ENCODE data around the gene SLC4A4. TPM values are rescaled to one million over a fixed set of nuclear protein-coding genes. Genes with fewer than 3 reads are reported as not detected.

Gene SLC4A4
- total and polyA plus RNA-seq, 2 of the 13 experiments (the other 11 are each of a cell fraction or from before 2014, with no cell fraction given), result 0.01 TPM; not detected in 1

- no peaks in the 10 kb centered on the region for H3K36me3 ChIP-seq (replicated peaks in 1 of 2; ENCODE audit: control insufficient read depth in 1 of 2, insufficient read depth in 2 of 2, low read length in 2 of 2)
- no peak overlapping the region for H3K4me2 ChIP-seq (ENCODE audit: low read depth, low read length)
- H3K27ac ChIP-seq (ENCODE audit: extremely low read length, insufficient read depth, low read length), result no peak overlapping the region
- TF ChIP-seq KLF15 (CRISPR knock-in tag; IDR thresholded peaks at IDR 0.05; ENCODE audit: borderline replicate concordance) (no peak), MAFK (conservative IDR thresholded peaks at IDR 0.05 in 1 of 2, IDR thresholded peaks at IDR 0.05 in 1 of 2; ENCODE audit: low read length in 2 of 2) (peak; percentile 92 to 98), NFE2L2 (IDR thresholded peaks at IDR 0.05; ENCODE audit: low read length) (0 out of 2 replicates have a peak, but pooled peaks have one; percentile 18), MAFF (IDR thresholded peaks at IDR 0.05; ENCODE audit: low read depth, low read length) (peak; percentile 97)
- ChIA-PET POLR2A (no interaction called here), CTCF (ENCODE audit: low intra/inter-chr PET ratio, low total read pairs) (no interaction called here)
- DNase-seq (ENCODE audit: low spot score) (no peak), ATAC-seq (no peak), FAIRE-seq (no peak)
- no peaks in the 10 kb centered on the region for H3K79me2 ChIP-seq (ENCODE audit: insufficient read depth, low read length)
- H4K20me1 ChIP-seq (ENCODE audit: insufficient read depth, low read length), result no peaks in the 10 kb centered on the region
- H3K4me1 ChIP-seq (ENCODE audit: insufficient read depth, low read length), result no peaks in the 10 kb centered on the region
- in situ Hi-C loops (cut with HindIII; ENCODE audit: extremely low pct_ligation_motif_present, low pct_unique_long_range_greater_than_20kb), result no loop called here
- no peaks in the 10 kb centered on the region for H3K9me3 ChIP-seq (ENCODE audit: low read length)
- no peak overlapping the region for H3K4me3 ChIP-seq (replicated peaks in 1 of 3; ENCODE audit: insufficient read depth in 1 of 3, low read depth in 2 of 3, low read length in 3 of 3)
- no TSS peak for BruUV-seq (replicated peaks)
- WGBS (ENCODE audit: low lambda C conversion rate), result 26% methylated on average over 6 of the region's 6 CpGs
- no peak overlapping the region for H3K9ac ChIP-seq (ENCODE audit: insufficient read depth, low read depth, low read length)
- H2AFZ ChIP-seq (ENCODE audit: low read length), result no peak overlapping the region
- intact Hi-C loops (cut with micrococcal nuclease; ENCODE audit: unreplicated experiment), result no loop called here
- H3K27me3 ChIP-seq (ENCODE audit: control insufficient read depth in 1 of 2, insufficient read depth in 2 of 2, low read length in 2 of 2), result no peaks in the 10 kb centered on the region
Observed at GRCh38 chr4:71356924-71357663, 18.3 kb downstream of the SLC4A4 start.

GRCh38 chr4:71360844-71361243 is 22.0 kb downstream of the SLC4A4 start:
- H3K4me3 ChIP-seq (replicated peaks in 1 of 3; ENCODE audit: insufficient read depth in 1 of 3, low read depth in 2 of 3, low read length in 3 of 3), result no peak overlapping the region
- WGBS (ENCODE audit: low lambda C conversion rate), result 47% methylated on average over 12 of the region's 12 CpGs
- H3K79me2 ChIP-seq (ENCODE audit: insufficient read depth, low read length), result no peaks in the 10 kb centered on the region
- no peaks in the 10 kb centered on the region for H3K36me3 ChIP-seq (replicated peaks in 1 of 2; ENCODE audit: control insufficient read depth in 1 of 2, insufficient read depth in 2 of 2, low read length in 2 of 2)
- H3K27ac ChIP-seq (ENCODE audit: extremely low read length, insufficient read depth, low read length), result no peak overlapping the region
- no peaks in the 10 kb centered on the region for H3K9me3 ChIP-seq (ENCODE audit: low read length)
- H2AFZ ChIP-seq (ENCODE audit: low read length), result no peak overlapping the region
- in situ Hi-C loops (cut with HindIII; ENCODE audit: extremely low pct_ligation_motif_present, low pct_unique_long_range_greater_than_20kb) (no loop called here), intact Hi-C loops (cut with micrococcal nuclease; ENCODE audit: unreplicated experiment) (no loop called here)
- no peaks in the 10 kb centered on the region for H3K27me3 ChIP-seq (ENCODE audit: control insufficient read depth in 1 of 2, insufficient read depth in 2 of 2, low read length in 2 of 2)
- ChIA-PET POLR2A (no interaction called here), CTCF (ENCODE audit: low intra/inter-chr PET ratio, low total read pairs) (no interaction called here)
- DNase-seq (ENCODE audit: low spot score) (no peak), FAIRE-seq (no peak), ATAC-seq (no peak)
- no peaks in the 10 kb centered on the region for H4K20me1 ChIP-seq (ENCODE audit: insufficient read depth, low read length)
- H3K4me1 ChIP-seq (ENCODE audit: insufficient read depth, low read length), result no peaks in the 10 kb centered on the region
- no peak overlapping the region for H3K4me2 ChIP-seq (ENCODE audit: low read depth, low read length)
- no TSS peak for BruUV-seq (replicated peaks)
- no peak overlapping the region for H3K9ac ChIP-seq (ENCODE audit: insufficient read depth, low read depth, low read length)
- TF ChIP-seq MBD4 (IDR thresholded peaks at IDR 0.05; ENCODE audit: borderline replicate concordance, low read length) (no peak), RARA (CRISPR knock-in tag; IDR thresholded peaks at IDR 0.05) (no peak), RBM39 (IDR thresholded peaks at IDR 0.05; ENCODE audit: low read depth, low read length, poor library complexity, severe bottlenecking) (no peak), KIAA2018 (CRISPR knock-in tag; IDR thresholded peaks at IDR 0.05; ENCODE audit: borderline replicate concordance) (no peak), JDP2 (CRISPR knock-in tag; IDR thresholded peaks at IDR 0.05; ENCODE audit: borderline replicate concordance) (no peak), ZNF816 (CRISPR knock-in tag; IDR thresholded peaks at IDR 0.05; ENCODE audit: borderline replicate concordance) (no peak)

Measured in HepG2 (cell line).